ENCODE measurements around the gene GPR146.

The GPR146 gene

DNA sequence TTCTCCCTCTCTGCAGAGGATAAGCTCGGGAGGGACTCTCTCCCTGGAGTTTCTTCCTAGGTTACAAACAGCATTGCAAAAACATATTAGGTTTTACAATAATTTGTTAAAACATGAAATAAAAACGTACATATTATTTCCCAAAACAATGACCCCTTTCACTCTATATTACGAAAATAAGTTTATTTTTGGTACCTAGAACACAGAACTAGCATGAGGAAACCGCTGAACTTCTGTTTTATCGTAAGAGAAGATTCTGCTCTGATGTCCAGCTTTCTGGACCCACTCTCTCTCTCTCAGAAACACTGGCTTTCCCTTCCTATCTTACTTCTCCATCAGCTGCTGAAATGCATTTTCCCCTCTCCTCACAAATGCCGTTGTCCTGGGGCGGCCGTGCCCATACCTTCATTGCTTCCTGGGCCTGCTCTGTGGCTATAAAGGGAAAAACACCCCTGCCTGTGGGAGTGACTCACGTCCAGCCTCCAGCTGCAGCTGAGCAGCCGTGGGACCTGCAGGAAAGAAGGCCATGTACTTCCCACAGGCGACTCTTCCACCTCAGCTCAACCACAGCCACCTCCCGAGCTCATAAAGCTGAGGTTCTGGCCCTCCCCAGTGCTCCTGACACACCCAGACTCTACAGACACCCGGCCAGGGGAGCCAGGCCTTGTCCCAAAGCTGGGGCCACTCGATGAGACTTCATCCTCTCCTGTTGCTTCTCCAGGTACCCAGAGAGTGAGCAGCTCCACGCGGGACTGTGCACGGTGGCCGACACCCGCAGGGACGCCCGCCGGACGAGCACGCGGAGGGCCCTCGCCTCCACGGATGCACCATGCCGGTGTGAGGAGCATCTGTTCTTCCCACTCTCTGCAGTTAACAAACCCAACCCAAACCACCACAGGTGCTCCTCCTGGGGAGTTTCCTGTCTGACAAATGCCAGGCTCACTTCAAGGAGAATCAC, 46.6 kb downstream of the GPR146 start:
- DNase-seq (ENCODE audit: low read depth in 1 of 2, low spot score in 1 of 2): no peak

DNA sequence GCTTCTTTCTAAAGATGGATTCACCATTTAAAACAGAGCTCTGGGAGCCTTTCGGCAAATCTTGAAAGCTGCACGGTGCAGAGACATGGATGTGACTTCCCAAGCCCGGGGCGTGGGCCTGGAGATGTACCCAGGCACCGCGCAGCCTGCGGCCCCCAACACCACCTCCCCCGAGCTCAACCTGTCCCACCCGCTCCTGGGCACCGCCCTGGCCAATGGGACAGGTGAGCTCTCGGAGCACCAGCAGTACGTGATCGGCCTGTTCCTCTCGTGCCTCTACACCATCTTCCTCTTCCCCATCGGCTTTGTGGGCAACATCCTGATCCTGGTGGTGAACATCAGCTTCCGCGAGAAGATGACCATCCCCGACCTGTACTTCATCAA, 47.3 kb downstream of the GPR146 start:
- DNase-seq (ENCODE audit: low read depth in 1 of 2, low spot score in 1 of 2): no peak

DNA sequence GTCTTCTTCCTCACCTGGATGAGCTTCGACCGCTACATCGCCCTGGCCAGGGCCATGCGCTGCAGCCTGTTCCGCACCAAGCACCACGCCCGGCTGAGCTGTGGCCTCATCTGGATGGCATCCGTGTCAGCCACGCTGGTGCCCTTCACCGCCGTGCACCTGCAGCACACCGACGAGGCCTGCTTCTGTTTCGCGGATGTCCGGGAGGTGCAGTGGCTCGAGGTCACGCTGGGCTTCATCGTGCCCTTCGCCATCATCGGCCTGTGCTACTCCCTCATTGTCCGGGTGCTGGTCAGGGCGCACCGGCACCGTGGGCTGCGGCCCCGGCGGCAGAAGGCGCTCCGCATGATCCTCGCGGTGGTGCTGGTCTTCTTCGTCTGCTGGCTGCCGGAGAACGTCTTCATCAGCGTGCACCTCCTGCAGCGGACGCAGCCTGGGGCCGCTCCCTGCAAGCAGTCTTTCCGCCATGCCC, 47.9 kb downstream of the GPR146 start:
- DNase-seq (ENCODE audit: low read depth in 1 of 2, low spot score in 1 of 2): no peak

DNA sequence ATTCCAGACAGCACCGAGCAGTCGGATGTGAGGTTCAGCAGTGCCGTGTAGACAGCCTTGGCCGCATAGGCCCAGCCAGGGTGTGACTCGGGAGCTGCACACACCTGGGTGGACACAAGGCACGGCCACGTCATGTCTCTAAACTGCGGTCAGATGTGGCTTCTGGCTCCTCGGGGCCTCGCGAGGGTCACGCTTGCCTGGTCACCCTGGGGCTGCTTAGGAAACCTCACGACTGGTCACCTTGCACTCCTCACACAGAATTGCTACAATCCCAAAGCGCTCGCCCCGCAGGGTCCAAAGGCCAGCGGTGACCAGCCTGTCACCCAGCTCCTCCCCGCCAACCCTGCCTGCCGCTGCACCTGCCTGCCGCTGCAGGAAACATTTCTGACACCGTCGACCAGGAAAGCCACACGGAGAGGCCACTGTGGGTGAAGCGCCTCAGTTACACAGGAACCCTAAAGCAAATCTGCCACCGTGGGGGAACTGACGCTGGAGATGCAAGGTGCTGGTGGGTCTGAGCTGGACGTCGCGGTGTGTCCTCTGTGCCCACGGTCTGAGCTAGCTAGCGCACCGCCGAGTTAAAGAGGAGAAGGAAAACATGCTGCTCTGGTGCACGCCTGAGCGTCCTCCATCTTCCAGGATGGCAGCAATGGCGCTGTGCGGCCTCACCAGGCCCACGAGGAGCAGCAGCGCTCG, 48.6 kb downstream of the GPR146 start:
- DNase-seq (ENCODE audit: low read depth in 1 of 2, low spot score in 1 of 2): no peak

GRCh38 chr7:1093502-1093843, 49.1 kb downstream of the GPR146 start:
- DNase-seq (ENCODE audit: low read depth in 1 of 2, low spot score in 1 of 2): no peak

DNA sequence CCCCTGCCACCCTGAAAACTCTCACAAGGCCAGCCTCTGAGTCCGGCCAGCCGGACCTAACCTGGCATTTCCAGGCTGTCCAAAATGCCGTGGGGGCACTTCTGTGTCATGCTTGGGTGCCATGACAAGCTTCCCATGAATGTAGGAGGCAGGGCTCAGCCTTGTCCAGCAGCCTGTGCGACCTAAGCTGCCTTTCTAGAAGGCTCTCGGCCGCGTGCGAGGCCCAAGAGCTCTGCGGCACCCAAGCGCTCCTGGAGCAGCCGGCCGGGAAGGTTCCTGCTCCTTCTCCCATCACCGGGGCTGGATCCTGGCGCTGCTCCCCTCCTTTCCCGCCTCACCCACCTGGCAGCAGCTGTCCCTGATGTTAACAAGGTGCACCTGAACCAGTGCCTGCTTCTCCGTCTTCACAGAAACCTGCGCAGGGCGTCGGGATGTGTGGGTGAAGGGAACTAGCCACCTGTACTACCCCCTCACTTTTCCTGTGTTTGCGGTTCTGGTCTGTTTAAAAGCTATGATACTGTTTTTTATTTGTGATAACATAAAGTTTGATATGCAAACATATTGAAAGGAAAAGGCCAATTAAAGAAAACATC, 49.7 kb downstream of the GPR146 start:
- DNase-seq (ENCODE audit: low read depth in 1 of 2, low spot score in 1 of 2): no peak

DNA sequence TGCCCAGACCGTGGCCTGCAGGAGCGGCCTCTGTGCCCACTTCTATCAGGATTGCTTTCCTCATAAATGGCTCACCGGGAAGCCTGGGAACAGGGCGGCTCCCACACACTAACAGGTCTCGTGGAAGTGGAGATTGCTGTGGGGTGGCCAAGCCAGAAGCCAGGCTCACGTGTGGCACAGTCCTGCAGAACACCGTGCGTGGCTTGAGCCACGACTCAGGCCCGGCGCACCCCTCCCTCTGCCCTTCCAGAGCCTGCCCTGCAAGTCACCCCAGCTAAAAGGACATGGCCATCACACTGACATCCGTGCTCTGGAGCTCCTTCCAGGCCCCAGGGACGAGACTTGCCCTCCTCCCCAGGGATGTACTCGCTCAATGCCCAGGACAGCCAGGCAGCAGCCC, 50.5 kb downstream of the GPR146 start:
- no peak for DNase-seq (ENCODE audit: low read depth in 1 of 2, low spot score in 1 of 2)

- no peak for DNase-seq (ENCODE audit: low read depth in 1 of 2, low spot score in 1 of 2)
Measured at GRCh38 chr7:1095621-1096155, 51.3 kb downstream of the GPR146 start.

- no peak for DNase-seq (ENCODE audit: low read depth in 1 of 2, low spot score in 1 of 2)
Measured at GRCh38 chr7:1096156-1097119, 52.1 kb downstream of the GPR146 start.

- no peak for DNase-seq (ENCODE audit: low read depth in 1 of 2, low spot score in 1 of 2)
Measured at GRCh38 chr7:1097120-1097504, 52.8 kb downstream of the GPR146 start.

DNA sequence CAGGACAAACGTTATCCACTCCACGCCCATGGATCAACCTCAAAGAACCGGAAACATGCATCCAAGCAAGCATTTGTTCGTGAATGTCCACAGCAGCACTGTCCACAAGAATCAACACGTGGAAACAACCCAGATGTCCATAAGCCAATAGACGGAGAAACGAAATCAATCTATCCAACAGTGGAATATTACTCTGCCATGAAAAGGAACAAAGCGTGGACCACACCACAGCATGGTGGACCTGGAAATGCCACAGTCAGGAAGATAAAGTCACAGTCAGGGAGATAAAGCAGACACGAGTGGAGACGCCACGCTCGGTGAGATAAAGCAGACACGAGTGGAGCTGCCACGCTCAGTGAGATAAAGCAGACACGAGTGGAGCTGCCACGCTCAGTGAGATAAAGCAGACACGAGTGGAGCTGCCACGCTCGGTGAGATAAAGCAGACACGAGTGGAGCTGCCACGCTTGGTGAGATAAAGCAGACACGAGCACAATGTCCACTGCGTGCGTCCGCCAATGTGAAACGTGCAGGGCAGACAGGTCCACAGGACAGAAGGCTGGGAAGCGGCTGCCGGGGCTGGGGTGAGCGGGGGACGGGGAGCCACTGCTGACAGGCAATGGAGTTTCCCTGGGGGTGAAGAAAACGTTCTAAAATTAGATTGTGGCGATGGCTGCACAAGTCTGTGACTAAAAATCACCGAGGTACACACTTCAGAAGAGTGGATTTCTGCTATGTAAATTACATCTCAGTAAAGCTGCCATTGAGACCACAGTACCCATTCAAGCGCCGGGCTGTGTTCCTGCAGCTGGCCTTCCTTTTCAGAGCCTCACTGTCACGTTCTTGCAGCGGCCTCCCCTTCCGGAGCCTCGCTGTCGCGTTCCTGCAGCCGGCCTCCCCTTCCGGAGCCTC, 54.2 kb downstream of the GPR146 start:
- no peak for DNase-seq (ENCODE audit: low read depth in 1 of 2, low spot score in 1 of 2)

- no peak for DNase-seq (ENCODE audit: low read depth in 1 of 2, low spot score in 1 of 2)
Measured at GRCh38 chr7:1099154-1099542, 54.8 kb downstream of the GPR146 start.

DNA sequence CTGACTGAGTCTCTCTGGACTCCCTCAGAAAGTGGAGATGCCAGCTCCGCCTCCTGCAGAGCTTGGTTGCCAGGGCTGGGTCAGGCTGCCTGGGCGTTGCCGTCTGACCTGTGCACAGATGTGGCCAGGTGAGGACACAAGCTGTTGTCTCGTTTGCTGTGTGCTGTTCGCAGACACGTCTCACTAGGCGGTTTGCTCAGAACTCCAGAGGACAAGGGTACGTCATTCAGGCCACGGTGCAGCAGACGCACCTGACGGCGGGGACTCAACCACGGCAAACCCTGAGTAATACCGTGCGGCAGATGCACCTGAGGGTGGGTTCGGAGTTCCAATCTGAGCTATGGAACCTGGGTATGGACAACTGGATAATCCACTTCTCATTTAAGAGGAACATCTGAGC, 55.3 kb downstream of the GPR146 start:
- DNase-seq (ENCODE audit: low read depth in 1 of 2, low spot score in 1 of 2): no peak

GRCh38 chr7:1100386-1100785, 56.0 kb downstream of the GPR146 start:
- no peak for DNase-seq (ENCODE audit: low read depth in 1 of 2, low spot score in 1 of 2)

DNA sequence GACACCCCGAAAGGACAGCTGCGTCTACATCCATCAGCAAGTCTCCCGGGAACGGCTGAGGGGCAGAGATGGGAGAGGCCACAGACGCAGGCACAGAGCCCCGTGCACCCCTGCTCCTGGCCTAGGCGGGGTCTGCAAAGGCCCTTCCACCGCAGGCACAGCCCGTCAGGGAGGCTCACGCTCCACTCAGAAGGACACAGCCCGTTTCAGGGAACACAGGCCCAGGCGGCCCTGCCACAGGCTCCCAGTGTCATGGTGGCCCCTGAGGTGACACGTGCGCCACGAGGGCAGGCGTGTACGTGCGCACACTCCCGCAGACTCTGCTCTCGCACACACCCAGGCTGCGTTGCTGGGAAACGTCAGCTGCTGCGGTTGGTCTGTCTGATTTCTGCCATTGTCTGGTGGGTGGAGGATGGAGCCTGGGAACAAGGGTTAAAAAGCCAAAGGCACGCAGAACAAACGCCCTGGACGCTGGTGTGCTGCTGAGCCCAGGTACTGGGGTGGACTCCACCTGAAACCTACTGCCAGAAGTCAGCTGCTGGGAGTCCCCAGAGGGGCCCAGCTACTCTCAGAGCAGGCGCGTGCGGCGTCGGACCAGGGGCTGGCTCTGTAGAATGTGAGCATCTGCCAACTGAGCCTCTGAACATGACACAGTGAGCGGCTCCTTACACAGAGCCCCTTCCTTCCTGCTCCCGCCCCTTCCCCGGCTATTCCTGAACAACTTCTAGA, 56.7 kb downstream of the GPR146 start:
- no peak for DNase-seq (ENCODE audit: low read depth in 1 of 2, low spot score in 1 of 2)

DNA sequence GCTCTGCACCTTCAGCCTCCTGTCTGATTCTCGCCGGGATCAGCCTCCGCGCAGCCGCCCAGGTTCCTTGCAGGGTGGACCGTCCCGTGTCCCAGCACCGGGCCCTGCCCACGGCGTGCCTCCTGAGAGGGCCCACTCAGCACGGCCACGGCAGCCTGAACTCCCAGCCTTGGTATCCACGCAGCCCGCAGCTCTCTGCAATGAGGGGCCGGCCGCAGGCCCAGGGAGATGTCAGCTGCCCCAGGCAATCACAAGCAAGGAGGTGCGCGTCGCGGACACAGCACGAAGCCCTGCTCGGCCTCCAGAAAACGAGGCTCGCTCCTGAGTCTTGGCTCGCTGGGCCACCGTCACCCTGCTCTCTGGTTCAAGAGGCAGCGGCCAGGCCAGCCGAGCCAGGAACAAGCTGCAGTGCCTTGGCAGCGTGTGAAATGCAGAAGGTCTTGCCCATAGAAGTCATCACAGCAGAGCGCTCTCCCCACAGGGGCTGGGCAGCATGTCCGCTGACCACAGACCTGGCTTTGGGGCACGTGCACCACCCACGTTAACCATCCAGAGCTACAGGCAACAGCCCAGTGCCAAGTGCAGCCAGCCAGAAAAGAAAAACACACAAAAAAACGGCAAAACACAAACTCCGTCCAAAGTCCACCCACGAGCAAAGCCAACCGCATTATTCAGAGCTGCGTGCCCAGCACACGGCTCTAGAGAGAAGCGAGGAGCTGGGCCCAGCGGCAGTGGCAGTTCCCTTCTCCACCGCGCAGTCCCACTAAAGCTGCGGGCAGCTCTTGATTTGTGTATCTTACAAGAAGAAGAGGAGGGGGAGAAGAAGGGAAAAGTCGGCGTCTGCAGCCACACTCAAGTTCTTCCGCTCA, 57.5 kb downstream of the GPR146 start:
- DNase-seq (ENCODE audit: low read depth in 1 of 2, low spot score in 1 of 2): no peak

GRCh38 chr7:1103009-1103788, 58.9 kb downstream of the GPR146 start:
- no peak for DNase-seq (ENCODE audit: low read depth in 1 of 2, low spot score in 1 of 2)
